GM21367 (cell line): ENCODE data around the gene KLHL22.
"Not testable (repeated sequence)": the region's sequence is repeated elsewhere in the genome, so short reads cannot be mapped to it uniquely, and the experiment has no call there.

Experiments
- ATAC-seq: cut with Tn5 transposase; IDR thresholded peaks from one replicate; pipeline ENCODE4 v1.9.1; 2021; ENCODE audit not compliant: unreplicated experiment

Gene KLHL22

GRCh38 chr22:20451129-20451778 is 44.3 kb downstream of the KLHL22 start:
- ATAC-seq, result not testable (repeated sequence)

- no peak for ATAC-seq
Observed at GRCh38 chr22:20450551-20450906, 45.1 kb downstream of the KLHL22 start.

- no peak for ATAC-seq
Observed at GRCh38 chr22:20449819-20450550, 45.6 kb downstream of the KLHL22 start.

DNA sequence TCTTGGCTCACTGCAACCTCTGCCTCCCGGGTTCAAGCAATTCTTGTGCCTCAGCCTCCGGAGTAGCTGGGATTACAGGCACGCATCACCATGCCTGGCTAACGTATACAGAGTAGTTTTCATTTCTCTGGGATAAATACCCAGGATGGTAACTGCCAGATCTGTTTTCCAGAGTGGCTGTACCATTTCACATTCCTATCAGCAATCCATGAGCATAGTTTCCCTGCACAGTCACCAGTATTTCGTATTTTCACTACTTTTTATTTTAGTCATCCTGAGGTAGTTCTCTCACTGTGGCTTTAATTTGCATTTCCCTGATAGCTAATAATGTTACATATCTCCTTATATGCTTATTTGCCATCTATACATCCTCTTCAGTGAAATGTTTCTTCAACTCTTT is 47.0 kb downstream of the KLHL22 start:
- ATAC-seq, result no peak

GRCh38 chr22:20446383-20446970 is 49.1 kb downstream of the KLHL22 start:
- no peak for ATAC-seq

DNA sequence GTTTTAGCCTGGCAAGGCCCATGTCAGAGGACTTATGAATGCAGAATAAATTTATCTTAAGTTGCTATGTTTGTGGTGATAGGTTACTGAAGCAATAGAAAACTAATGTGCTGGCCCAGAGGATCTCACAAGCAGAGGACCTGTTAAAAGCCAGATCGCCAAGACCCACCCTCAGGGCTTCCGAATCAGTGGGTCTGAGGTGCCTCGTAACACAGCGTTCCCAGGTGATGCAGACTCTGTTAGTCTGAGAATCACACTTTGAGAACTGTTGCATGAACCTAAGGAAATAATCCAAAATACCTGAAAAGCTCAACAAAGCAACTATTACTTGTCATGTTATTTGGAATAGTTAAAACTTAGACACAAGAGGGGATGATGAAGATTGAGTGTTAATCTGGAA is 51.3 kb downstream of the KLHL22 start:
- no peak for ATAC-seq

GRCh38 chr22:20442485-20443284 is 52.9 kb downstream of the KLHL22 start:
- no peak for ATAC-seq

GRCh38 chr22:20441631-20442484 is 53.7 kb downstream of the KLHL22 start:
- no peak for ATAC-seq

DNA sequence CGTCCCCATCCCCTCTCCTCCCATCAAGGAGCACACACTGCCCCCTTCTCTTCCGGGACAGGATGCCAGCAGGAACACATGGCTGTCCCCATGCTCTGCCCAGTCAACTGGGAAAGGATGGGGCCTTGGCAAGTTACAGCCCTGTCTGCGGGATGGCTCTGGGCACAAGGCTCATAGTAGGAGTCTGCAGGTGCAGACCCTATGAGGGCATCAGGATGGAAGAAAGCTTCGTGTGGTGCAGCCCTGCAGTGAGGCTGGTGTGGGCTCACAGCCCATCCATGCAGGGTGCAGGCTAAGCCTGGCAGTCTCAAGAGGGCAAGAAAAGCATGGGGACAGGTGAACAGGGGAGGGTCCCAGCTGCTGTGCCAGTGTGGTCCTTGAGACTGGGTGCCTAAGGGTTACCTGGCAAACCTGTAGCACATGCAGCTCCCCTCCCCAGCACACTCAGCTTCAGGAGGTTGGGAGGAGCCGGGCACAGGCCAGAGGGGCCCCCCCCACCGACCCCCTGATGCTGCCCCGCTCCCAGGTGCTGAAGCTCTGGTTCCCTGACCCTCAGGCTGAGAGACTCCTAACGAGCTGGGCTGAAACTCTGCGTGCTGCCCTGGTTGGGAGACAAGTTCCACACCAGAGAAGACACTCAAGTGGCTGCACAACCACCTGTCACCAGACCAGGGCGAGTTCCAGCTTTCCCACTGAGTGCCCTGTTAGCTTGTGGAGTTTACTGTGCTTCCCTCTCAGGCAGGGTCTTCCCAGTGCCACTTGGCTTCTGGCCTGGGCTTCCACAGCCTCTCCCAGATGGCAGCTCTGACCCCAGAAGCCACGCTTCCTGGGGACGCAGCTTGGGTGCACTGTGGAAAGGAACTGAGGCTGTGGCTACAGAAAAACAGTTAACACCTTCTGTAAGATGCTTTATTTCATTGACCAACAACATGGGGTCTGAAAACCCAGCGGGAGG is 54.7 kb downstream of the KLHL22 start:
- no peak for ATAC-seq

GRCh38 chr22:20439928-20440575 is 55.5 kb downstream of the KLHL22 start:
- ATAC-seq, result no peak

DNA sequence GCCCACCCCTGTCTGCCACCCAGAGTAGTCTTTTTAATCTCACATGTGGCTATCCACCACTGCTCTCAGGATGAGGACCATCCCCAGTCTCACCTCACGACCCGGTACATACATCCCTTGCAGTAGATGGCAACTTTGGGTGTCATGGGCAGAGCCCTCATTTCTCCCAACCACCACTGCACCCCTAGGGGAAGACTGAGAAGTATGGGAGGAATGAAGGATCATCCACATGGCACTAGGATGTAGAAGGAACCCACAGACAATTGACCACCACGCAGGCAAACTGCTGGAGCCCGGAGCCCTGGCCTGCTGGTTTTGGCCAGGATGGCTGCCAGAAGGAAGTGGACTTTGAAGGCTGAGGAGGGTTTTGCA is 56.1 kb downstream of the KLHL22 start:
- ATAC-seq, result no peak

DNA sequence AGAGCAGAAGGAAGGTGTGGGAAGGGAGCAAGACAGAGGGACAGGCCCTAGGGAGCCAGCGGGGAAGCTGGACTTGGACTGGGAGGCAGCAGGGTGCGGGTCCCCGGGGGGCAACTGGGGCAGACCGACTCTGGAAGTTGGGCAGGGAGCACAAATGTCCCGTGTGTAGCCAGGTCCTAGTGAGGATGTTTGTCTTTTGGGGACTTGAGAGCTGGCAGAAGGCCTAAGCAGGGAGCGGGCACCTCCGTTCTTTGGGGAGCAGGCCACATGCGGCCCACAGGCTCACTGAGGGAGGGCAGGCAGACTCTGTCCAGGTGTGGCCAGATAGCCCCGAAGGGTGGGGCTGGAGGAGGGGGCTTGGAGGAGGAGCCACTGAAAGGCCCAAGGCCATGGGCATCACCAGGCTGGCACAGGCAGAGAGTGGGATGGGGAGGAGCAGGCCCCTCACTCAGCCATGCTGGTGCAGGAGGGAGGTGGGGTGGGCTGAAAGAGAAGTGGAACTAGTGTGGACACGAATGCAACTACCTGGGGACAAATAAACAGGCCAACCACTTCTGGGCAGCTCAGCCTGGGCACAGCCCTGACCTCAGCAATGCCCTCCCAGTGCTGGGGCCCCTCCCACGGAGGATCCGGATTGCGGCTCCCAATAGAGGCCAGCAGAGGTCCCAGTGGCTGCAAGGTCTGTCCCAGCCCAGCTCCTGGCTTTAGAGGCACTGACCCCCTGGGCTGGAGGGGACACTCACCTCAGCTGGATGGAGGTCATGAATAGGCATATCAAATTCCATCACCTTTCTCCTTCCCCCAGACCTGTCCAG is 56.7 kb downstream of the KLHL22 start:
- no peak for ATAC-seq

- no peak for ATAC-seq
Observed at GRCh38 chr22:20438427-20438677, 57.2 kb downstream of the KLHL22 start.

DNA sequence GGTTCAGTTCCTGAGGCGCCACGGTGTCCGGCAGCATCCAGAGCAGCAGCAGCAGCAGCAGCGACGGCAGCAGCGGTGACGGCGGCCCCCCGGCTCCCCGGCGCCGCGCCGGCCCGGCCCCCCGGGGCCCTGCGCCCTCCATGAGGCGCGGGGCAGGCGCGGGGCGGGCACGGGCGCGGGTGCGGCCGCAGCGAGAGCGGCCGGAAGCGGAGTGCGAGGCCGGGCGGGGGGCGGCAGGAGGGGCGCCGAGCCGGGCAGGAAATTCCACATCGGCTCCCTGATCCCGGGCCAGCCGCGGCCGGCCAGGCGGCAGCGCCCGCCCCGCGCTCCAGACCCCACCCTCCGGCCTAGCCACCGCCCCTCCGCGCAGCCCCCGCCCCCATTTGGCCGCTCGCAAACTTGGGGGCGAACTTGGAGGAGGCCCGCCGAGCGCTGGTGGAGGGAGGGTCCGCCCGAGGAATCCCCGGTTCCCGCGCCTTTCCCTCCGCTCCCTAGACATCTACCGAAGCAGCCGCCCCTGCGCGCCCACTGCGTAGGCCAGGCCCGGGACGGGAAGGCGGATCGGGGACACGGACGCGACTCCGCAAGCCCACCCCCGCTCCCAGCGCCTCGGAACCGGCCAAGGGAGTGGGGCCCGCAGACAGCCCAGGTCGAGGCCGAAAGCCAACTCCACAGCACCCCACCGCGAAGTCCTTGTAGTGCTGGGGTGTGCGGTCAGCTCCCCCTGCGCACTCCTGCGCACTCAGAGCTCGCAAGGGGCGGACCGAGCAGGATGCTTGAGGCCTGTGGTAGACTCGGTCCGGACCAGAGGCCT is 57.8 kb downstream of the KLHL22 start, which contains the start of gene SCARF2:
Gene SCARF2, minus strand, starts transcription at position 213 of the 814 bp plus-strand sequence. Its CDS starts 71 bp downstream, at position 142.
- no peak for ATAC-seq

DNA sequence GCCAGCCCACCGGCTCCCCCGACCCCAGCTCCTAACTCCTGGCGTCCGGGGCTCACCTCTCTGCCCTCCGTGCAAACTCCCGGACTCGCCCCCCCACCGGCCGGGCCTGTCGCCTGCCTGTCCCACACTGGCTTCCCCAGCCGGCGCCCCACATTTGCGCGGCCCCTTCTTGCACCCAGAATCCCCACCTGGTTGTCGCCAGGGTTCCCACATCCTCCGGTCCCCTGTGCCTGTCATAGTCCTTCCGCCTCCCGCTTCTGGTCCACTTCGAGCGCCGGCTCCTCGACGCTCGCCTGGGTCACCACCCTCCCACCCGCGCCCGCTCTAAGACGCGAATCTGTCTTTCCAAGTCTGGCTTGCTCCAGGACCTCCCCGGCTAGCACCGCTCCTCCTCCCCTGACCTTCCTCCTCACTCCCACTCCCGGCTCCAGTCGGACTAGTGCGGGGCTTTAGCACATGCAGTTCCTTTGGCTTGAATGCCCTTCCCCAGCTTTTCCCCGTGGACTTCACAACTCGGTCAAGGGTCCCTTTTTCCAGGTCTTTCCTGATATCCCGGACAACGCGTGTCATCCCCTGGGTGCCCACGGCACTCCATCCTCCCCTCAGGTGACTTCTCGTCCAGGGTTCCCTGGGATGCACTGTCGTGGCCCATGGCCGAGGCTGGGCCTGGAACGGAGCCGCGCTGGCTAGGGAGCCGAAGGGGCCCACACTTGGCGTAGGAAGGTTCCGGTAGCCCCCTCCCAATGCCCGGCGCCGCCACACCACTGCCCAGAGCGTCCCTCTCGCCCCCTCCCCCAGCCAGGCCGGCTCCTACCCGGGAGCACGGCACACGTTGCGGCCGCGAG is 58.6 kb downstream of the KLHL22 start:
- no peak for ATAC-seq

DNA sequence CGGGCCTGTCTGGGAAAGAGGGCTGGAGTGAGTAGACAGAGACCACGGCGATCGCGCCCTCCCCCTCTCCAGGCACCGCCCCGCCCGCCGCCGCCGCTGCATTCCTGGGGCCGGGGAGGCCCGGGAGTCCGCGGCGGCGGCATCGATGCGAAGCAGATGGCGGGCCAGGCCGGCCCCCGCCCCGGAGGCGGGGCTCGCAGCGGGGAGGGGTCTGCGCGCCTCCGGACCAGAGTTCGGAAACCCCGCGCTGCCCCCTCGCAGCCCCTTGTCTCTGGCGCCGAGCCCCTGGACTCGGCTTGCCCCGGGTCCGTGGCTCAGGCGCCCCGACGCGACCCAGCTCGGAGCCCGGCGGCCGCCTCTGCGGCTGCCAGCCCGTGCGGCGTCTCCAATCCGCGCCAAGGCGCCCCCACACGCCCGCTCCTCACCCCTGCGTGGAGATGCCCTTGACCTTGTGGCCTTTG is 59.3 kb downstream of the KLHL22 start:
- ATAC-seq, result no peak
